HL-60 (cell line): ENCODE data around the gene SIRPD.

Experiments
- DNase-seq, 2 experiments: peaks; one replicate each; pipeline ENCODE4 v3.0.0-alpha.2; 2010 to 2020; ENCODE audit warnings: low read depth in 1 of 2, low spot score in 1 of 2
- H3K27ac ChIP-seq: fragments of 250-450 bp; sonication (Bioruptor Pico); replicated peaks from 2 replicates; pipeline ENCODE4 v1.5.1; 2020; ENCODE audit warnings: mild to moderate bottlenecking, moderate library complexity
- H3K27me3 ChIP-seq: fragments of 250-450 bp; sonication (Bioruptor Pico); 2 replicates; pipeline ENCODE4 v1.5.1; 2021; ENCODE audit warnings: mild to moderate bottlenecking, moderate library complexity; ENCODE audit not compliant: insufficient read depth, poor library complexity, severe bottlenecking
- H3K4me3 ChIP-seq: replicated peaks from 2 replicates; pipeline ENCODE4 v1.5.1; 2011; ENCODE audit warnings: mild to moderate bottlenecking, control low read depth, low read length; ENCODE audit not compliant: insufficient read depth
- GABPA ChIP-seq: IDR thresholded peaks from 2 replicates; pipeline ENCODE4 v1.6.1; 2012; ENCODE audit warnings: low read depth
- POLR2AphosphoS5 ChIP-seq: IDR thresholded peaks from 2 replicates; pipeline ENCODE4 v1.6.1; 2012; ENCODE audit warnings: low read depth
- SPI1 ChIP-seq: IDR thresholded peaks from 2 replicates; pipeline ENCODE4 v1.6.1; 2012; ENCODE audit warnings: low read depth, mild to moderate bottlenecking, borderline replicate concordance
- TF ChIP-seq, protein P1 (sequence below): IDR thresholded peaks from 2 replicates; pipeline ENCODE4 v1.6.1; 2012; ENCODE audit warnings: low read depth; ENCODE audit not compliant: insufficient replicate concordance
- TF ChIP-seq, protein P2 (sequence below): IDR thresholded peaks from one replicate; pipeline ENCODE4 v1.5.1; 2011; ENCODE audit warnings: low read length, control low read depth, inconsistent platforms; ENCODE audit not compliant: insufficient read depth

SIRPD gene

DNA sequence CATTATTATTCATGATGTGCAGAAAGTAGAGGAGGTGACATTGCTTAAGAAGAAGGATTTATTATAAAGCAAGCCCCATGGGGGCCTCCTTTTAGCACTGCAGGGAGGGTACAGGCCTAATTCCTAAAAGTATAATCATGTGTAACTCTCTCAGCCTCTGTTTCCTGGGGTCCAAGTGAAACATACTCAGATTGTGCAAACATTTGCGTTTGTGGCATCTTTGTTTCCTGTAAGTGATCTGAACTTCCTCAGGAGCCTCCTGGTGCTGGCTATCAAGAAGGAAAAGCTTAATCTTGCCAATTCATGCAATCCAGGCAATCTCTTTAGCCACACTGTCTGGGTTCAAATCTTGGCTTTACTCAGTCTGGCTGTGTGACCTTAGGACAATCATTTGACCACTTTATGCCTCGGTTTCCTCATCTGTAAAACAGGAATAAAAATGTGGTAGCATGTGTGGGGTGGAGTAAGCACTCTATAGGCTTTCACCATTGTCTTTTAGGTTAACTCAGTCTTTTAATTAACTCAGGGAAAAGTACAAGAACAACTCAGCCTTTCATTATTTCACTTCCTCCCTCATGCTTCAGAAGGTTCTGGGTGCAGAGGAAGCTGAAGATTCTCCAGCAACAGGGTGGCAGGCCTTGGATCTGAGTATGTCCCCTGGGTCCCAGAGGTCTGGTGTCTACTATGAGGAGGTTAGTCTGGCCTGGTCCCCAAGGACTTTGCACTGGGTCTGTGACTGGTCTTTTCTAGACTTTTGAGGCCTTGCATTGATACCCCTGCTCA is 65.5 kb downstream of the SIRPD start:
- TF ChIP-seq POLR2AphosphoS5, result no peak
- no peak for TF ChIP-seq GABPA
- TF ChIP-seq, protein P1, sequence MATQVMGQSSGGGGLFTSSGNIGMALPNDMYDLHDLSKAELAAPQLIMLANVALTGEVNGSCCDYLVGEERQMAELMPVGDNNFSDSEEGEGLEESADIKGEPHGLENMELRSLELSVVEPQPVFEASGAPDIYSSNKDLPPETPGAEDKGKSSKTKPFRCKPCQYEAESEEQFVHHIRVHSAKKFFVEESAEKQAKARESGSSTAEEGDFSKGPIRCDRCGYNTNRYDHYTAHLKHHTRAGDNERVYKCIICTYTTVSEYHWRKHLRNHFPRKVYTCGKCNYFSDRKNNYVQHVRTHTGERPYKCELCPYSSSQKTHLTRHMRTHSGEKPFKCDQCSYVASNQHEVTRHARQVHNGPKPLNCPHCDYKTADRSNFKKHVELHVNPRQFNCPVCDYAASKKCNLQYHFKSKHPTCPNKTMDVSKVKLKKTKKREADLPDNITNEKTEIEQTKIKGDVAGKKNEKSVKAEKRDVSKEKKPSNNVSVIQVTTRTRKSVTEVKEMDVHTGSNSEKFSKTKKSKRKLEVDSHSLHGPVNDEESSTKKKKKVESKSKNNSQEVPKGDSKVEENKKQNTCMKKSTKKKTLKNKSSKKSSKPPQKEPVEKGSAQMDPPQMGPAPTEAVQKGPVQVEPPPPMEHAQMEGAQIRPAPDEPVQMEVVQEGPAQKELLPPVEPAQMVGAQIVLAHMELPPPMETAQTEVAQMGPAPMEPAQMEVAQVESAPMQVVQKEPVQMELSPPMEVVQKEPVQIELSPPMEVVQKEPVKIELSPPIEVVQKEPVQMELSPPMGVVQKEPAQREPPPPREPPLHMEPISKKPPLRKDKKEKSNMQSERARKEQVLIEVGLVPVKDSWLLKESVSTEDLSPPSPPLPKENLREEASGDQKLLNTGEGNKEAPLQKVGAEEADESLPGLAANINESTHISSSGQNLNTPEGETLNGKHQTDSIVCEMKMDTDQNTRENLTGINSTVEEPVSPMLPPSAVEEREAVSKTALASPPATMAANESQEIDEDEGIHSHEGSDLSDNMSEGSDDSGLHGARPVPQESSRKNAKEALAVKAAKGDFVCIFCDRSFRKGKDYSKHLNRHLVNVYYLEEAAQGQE, result no peak
- TF ChIP-seq, protein P2, sequence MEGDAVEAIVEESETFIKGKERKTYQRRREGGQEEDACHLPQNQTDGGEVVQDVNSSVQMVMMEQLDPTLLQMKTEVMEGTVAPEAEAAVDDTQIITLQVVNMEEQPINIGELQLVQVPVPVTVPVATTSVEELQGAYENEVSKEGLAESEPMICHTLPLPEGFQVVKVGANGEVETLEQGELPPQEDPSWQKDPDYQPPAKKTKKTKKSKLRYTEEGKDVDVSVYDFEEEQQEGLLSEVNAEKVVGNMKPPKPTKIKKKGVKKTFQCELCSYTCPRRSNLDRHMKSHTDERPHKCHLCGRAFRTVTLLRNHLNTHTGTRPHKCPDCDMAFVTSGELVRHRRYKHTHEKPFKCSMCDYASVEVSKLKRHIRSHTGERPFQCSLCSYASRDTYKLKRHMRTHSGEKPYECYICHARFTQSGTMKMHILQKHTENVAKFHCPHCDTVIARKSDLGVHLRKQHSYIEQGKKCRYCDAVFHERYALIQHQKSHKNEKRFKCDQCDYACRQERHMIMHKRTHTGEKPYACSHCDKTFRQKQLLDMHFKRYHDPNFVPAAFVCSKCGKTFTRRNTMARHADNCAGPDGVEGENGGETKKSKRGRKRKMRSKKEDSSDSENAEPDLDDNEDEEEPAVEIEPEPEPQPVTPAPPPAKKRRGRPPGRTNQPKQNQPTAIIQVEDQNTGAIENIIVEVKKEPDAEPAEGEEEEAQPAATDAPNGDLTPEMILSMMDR, result no peak
- no peak for TF ChIP-seq SPI1
- Histone ChIP-seq H3K27me3 (no peaks in the 10 kb centered on the region), H3K4me3 (no peak overlapping the region), H3K27ac (peak overlapping the region; percentile 82)
- peak in 1 of 2 experiments; percentile 69 for DNase-seq

DNA sequence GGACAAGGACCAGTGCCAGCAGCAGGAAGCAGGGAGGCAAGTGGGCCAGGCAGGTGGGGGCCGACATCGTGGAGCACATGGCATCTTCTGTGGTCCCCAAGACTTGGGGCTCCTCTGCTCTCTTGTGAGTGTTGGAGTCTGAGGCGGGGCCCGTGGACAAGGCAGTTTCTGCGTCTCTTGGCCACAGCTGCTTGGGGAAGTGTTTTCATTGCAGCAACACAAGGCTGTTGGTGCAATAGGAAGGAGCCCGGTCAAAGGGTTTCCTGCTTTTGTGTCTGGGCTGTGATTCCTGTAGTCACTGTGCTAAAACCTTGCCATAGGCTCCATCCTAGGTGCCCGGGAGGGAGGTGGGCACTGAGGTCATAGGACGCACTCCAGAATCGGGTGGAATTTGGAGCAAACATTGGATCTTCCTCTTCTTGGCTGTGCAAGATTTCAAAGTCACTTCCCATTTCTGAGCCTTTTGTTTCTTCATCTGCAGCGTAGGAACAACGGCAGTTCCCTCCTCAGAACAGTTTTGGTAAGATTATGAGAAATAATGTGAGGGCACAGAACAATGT is 66.1 kb downstream of the SIRPD start, which contains the start of gene SIRPB2:
TSS of gene SIRPB2 (minus strand) at position 140 of the 560 bp plus-strand sequence. CDS start at position 79, 61 bp downstream.
- Histone ChIP-seq H3K4me3 (peak within 1 kb of the TSS; percentile 69), H3K27ac (peak within 1 kb of the TSS; percentile 82), H3K27me3 (no peaks in the 10 kb centered on the region)
- TF ChIP-seq, protein P2, result no peak
- TF ChIP-seq SPI1, result peak; percentile 73
- TF ChIP-seq POLR2AphosphoS5, result peak; percentile 61
- DNase-seq, result peak; percentile 82 to 95

DNA sequence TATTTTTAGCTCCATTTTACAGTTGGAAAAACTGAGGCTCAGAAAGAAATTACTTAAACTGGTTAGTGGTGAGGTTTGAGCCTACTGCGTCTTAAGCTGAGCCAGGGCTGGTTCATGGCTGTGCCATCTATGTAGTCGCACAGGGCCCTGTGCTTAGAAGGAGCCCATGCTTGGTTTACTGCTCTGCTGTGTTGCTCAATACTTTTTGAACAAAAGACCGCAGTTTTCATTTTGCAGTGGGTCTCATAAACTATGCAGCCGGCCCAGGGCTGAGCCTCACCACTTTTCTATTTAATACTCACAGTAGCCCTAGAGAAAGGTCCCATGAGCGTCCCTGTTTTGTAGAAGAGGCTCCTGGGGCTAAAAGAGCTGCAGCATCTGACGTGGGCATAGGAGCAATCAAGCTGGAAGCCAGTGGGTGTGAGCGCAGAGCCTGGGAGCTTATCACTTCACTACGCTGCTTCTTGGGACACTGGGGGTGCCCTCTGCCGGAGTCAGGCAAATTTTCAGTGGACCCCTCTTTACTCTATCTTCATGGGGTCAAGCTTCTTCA is 66.8 kb downstream of the SIRPD start:
- Histone ChIP-seq H3K27me3 (no peaks in the 10 kb centered on the region), H3K4me3 (peak overlapping the region; percentile 69), H3K27ac (peak overlapping the region; percentile 82)
- TF ChIP-seq, protein P1, result no peak
- no peak for TF ChIP-seq SPI1
- no peak for TF ChIP-seq POLR2AphosphoS5
- TF ChIP-seq, protein P2, result no peak
- TF ChIP-seq GABPA, result no peak
- DNase-seq, result peak in 1 of 2 experiments; percentile 57
